ENCODE results near the gene DMBT1.

Gene DMBT1

DNA sequence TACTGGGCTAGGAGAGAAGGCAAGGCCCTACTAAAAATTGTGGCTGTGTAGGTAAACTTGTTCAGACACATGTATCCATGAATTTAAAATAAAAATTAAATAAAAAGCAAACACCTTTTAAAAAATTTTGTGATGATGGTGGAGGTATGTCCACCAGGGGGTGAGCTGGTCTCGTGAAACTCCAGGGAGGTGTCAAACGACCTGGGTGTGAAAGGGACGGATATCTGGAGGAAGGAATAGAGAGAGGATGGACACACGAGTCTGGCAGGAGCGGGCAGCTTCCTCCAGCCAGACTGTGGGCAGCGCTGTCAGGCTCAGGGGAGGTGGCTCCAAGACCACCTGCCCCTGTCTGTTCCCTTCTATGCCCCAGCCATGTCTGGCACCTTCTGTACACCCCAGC lies 34.8 kb upstream of the DMBT1 start:
- no peak overlapping the region for H3K27ac ChIP-seq (ENCODE audit: low read depth, low read length, severe bottlenecking)
- H3K9me3 ChIP-seq (ENCODE audit: control insufficient read depth, low read length), result no peaks in the 10 kb centered on the region
- H3K4me3 ChIP-seq (ENCODE audit: extremely low read depth, insufficient read depth, low read length, poor library complexity, severe bottlenecking), result no peak overlapping the region
- H3K36me3 ChIP-seq (ENCODE audit: control insufficient read depth, insufficient read depth, low read length), result no peaks in the 10 kb centered on the region
- 30 to 53% methylated on average over 2 to 6 of the region's 6 CpGs for WGBS, 2 experiments (ENCODE audit: insufficient coverage in 2 of 2)
- H3K4me1 ChIP-seq (ENCODE audit: control insufficient read depth, insufficient read depth, low read length, poor library complexity, severe bottlenecking), result peaks cover 2% of the 10 kb centered on the region

DNA sequence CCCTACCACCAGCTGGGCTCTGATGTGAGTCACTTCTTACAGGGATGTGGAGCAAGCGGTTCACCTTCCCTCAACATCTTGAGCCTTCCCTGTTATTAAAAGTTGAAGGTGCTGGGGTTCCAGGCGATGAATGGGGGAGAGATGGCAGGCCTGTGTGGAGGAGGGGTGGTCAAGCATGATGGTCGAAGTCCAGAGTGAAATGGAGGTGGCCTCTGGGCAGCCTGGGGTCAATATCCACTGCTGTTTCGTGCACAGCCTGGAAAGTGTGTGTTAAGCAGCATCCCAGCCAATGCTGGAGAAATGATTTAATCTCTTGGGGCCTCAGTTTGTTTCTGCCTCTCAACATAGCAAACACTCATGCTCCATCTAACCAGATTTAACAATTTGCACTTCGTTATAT lies 33.7 kb upstream of the DMBT1 start:
- Histone ChIP-seq H3K4me3 (ENCODE audit: extremely low read depth, insufficient read depth, low read length, poor library complexity, severe bottlenecking) (no peak overlapping the region), H3K27ac (ENCODE audit: low read depth, low read length, severe bottlenecking) (no peak overlapping the region), H3K36me3 (ENCODE audit: control insufficient read depth, insufficient read depth, low read length) (no peaks in the 10 kb centered on the region), H3K9me3 (ENCODE audit: control insufficient read depth, low read length) (no peaks in the 10 kb centered on the region), H3K4me1 (ENCODE audit: control insufficient read depth, insufficient read depth, low read length, poor library complexity, severe bottlenecking) (no peaks in the 10 kb centered on the region)
- WGBS, 2 experiments (ENCODE audit: insufficient coverage in 2 of 2), result 84 to 100% methylated on average over 1 to 4 of the region's 5 CpGs

DNA sequence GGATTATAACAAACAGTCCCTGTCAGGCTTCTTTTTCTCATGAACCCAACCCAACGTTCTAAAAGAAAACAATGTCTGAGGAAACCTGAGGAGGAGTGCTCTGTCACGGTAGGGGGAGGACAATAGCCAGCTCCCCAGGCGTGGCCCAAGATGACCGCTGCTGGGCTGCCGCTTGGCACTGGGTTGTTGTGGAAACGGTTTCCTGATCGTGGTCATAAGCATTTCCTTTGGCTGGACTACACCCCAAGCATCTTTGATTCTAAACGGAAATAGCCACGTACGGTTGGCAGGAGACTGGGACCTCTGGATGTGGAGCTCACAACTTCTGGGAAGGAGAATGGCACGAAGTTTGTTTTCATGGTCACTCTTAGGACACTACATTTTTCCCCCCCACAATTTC lies 30.4 kb upstream of the DMBT1 start:
- 88 to 93% methylated on average over 7 to 9 of the region's 11 CpGs for WGBS, 2 experiments (ENCODE audit: insufficient coverage in 2 of 2)
- Histone ChIP-seq H3K9me3 (ENCODE audit: control insufficient read depth, low read length) (no peaks in the 10 kb centered on the region), H3K27ac (ENCODE audit: low read depth, low read length, severe bottlenecking) (no peak overlapping the region), H3K4me3 (ENCODE audit: extremely low read depth, insufficient read depth, low read length, poor library complexity, severe bottlenecking) (no peak overlapping the region), H3K4me1 (ENCODE audit: control insufficient read depth, insufficient read depth, low read length, poor library complexity, severe bottlenecking) (no peaks in the 10 kb centered on the region), H3K36me3 (ENCODE audit: control insufficient read depth, insufficient read depth, low read length) (no peaks in the 10 kb centered on the region)

DNA sequence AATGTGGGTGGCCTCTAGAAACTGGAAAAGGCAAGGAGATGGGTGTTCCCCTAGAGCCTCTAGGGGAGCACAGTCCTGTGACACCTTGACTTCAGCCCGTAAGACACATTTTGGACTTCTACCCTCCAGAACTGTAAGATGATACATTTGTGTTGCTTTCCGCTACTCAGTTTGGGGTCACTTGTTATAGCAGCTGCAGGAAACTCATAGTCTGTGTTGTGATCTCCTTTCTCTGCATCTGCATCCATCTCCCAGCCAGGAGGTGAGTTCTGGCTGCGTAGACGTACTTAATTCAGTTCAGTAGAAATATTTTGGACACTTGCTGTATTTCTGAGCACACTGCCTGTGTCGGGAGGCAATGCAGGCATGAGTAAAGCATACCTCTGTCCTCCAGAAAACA lies 29.3 kb upstream of the DMBT1 start:
- H3K4me1 ChIP-seq (ENCODE audit: control insufficient read depth, insufficient read depth, low read length, poor library complexity, severe bottlenecking), result no peaks in the 10 kb centered on the region
- WGBS, 2 experiments (ENCODE audit: insufficient coverage in 2 of 2), result 90 to 93% methylated on average over 3 to 5 of the region's 5 CpGs
- H3K9me3 ChIP-seq (ENCODE audit: control insufficient read depth, low read length), result no peaks in the 10 kb centered on the region
- H3K36me3 ChIP-seq (ENCODE audit: control insufficient read depth, insufficient read depth, low read length), result no peaks in the 10 kb centered on the region
- H3K4me3 ChIP-seq (ENCODE audit: extremely low read depth, insufficient read depth, low read length, poor library complexity, severe bottlenecking), result no peak overlapping the region
- no peak overlapping the region for H3K27ac ChIP-seq (ENCODE audit: low read depth, low read length, severe bottlenecking)

DNA sequence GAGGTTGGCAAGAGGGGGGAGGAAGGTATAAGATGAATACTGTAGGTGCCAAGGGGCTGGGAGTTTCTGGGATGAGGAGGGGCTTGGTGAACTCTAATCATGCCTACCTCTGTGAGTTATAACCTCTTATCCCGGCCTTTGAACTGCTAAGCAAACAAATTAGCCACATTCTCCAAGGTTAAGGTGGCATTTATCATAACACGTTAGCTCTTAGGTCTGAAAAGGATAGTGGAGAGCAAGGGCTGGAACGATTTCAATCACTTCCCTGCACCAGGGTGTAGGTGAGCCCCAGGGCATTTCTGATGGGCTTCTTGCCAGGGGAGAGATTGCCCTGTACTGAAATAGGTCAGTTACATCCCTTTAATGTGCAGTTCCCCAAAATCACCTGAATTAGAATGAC lies 28.6 kb upstream of the DMBT1 start:
- H3K9me3 ChIP-seq (ENCODE audit: control insufficient read depth, low read length), result no peaks in the 10 kb centered on the region
- H3K27ac ChIP-seq (ENCODE audit: low read depth, low read length, severe bottlenecking), result no peak overlapping the region
- no peaks in the 10 kb centered on the region for H3K36me3 ChIP-seq (ENCODE audit: control insufficient read depth, insufficient read depth, low read length)
- WGBS, 2 experiments (ENCODE audit: insufficient coverage in 2 of 2), result 88 to 100% methylated on average over 1 of the region's 3 CpGs
- H3K4me1 ChIP-seq (ENCODE audit: control insufficient read depth, insufficient read depth, low read length, poor library complexity, severe bottlenecking), result no peaks in the 10 kb centered on the region
- H3K4me3 ChIP-seq (ENCODE audit: extremely low read depth, insufficient read depth, low read length, poor library complexity, severe bottlenecking), result no peak overlapping the region

DNA sequence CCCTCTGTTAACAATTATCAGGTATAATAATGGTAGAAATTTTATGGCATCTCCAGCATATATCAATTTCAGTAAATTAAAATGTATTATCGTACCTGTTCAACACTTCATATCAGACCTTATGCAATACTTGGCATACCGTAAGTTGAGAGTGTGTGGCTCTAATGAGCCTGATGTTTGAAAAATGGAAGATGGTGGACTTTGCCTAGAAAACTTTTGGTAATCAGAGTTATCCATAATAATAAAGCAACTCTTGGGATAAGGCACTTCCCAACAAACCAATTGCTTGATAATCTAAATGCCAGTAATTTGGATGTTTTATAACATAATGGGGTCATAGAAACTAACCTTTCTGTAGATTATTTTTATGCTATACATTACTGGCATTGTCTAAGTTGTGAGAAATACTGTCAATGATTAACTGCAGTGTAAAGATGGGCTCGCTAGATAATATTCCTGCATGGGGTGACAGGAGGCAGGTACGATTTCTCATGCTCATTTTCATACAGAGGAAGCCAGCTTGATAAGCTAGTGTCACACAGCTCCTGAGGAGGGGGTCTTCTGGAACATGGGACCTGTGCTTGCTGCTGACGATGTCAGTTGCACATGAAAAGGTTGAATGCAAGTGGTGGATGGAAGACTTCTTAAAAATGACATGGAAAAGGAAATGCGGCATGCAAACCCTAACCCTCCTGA lies 27.8 kb upstream of the DMBT1 start:
- Histone ChIP-seq H3K36me3 (ENCODE audit: control insufficient read depth, insufficient read depth, low read length) (no peaks in the 10 kb centered on the region), H3K9me3 (ENCODE audit: control insufficient read depth, low read length) (peaks cover 4% of the 10 kb centered on the region), H3K27ac (ENCODE audit: low read depth, low read length, severe bottlenecking) (no peak overlapping the region), H3K4me1 (ENCODE audit: control insufficient read depth, insufficient read depth, low read length, poor library complexity, severe bottlenecking) (no peaks in the 10 kb centered on the region), H3K4me3 (ENCODE audit: extremely low read depth, insufficient read depth, low read length, poor library complexity, severe bottlenecking) (no peak overlapping the region)
- WGBS, 2 experiments (ENCODE audit: insufficient coverage in 2 of 2), result 76 to 83% methylated on average over 3 to 4 of the region's 6 CpGs

DNA sequence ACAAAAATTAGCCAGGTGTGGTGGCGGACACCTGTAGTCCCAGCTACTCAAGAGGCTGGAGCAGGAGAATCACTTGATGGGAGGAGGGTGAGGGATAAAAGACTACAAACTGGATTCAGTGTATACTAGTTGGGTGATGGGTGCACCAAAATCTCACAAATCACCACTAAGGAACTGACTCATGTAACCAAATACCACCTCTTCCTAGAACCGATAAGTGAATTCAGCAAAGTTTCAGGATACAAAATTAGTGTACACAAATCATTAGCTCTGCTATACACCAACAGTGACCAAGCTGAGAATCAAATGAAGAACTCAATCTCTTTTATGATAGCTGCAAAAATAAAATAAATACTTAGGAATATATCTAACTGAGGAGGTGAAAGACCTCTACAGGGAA lies 23.0 kb upstream of the DMBT1 start:
- Histone ChIP-seq H3K27ac (ENCODE audit: low read depth, low read length, severe bottlenecking) (no peak overlapping the region), H3K4me3 (ENCODE audit: extremely low read depth, insufficient read depth, low read length, poor library complexity, severe bottlenecking) (no peak overlapping the region), H3K4me1 (ENCODE audit: control insufficient read depth, insufficient read depth, low read length, poor library complexity, severe bottlenecking) (no peaks in the 10 kb centered on the region), H3K36me3 (ENCODE audit: control insufficient read depth, insufficient read depth, low read length) (no peaks in the 10 kb centered on the region), H3K9me3 (ENCODE audit: control insufficient read depth, low read length) (peaks cover 4% of the 10 kb centered on the region)
- WGBS, 2 experiments (ENCODE audit: insufficient coverage in 2 of 2), result 86 to 100% methylated on average over 1 of the region's 2 CpGs

DNA sequence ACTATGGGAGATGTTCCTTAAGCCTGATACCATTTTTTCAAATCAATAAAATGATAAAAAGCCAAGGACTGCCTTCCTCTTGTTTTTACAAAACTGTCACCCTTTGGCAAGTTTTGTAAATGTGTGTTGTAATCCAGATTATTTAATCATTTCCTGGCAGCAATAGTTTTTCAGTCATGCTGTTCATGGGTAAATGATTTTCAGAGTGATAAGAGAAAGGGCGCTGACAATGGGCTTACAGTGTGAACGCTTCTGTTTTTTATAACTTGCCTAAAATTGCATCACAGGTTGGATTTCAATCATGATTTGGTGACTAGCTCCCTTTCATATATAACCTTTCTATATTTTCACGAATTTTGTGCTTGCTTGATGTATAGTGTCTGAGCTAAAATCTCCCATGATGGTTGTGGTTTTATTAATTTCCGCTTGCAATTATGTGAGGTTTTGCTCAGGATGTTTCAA lies 19.0 kb upstream of the DMBT1 start:
- no peak overlapping the region for H3K4me3 ChIP-seq (ENCODE audit: extremely low read depth, insufficient read depth, low read length, poor library complexity, severe bottlenecking)
- H3K36me3 ChIP-seq (ENCODE audit: control insufficient read depth, insufficient read depth, low read length), result no peaks in the 10 kb centered on the region
- H3K27ac ChIP-seq (ENCODE audit: low read depth, low read length, severe bottlenecking), result no peak overlapping the region
- WGBS, 2 experiments (ENCODE audit: insufficient coverage in 2 of 2), result 83% methylated on average over 1 of the region's 4 CpGs; no CpG with 5 or more reads in 1 of the 2 experiments
- H3K9me3 ChIP-seq (ENCODE audit: control insufficient read depth, low read length), result peaks cover 4% of the 10 kb centered on the region
- no peaks in the 10 kb centered on the region for H3K4me1 ChIP-seq (ENCODE audit: control insufficient read depth, insufficient read depth, low read length, poor library complexity, severe bottlenecking)

DNA sequence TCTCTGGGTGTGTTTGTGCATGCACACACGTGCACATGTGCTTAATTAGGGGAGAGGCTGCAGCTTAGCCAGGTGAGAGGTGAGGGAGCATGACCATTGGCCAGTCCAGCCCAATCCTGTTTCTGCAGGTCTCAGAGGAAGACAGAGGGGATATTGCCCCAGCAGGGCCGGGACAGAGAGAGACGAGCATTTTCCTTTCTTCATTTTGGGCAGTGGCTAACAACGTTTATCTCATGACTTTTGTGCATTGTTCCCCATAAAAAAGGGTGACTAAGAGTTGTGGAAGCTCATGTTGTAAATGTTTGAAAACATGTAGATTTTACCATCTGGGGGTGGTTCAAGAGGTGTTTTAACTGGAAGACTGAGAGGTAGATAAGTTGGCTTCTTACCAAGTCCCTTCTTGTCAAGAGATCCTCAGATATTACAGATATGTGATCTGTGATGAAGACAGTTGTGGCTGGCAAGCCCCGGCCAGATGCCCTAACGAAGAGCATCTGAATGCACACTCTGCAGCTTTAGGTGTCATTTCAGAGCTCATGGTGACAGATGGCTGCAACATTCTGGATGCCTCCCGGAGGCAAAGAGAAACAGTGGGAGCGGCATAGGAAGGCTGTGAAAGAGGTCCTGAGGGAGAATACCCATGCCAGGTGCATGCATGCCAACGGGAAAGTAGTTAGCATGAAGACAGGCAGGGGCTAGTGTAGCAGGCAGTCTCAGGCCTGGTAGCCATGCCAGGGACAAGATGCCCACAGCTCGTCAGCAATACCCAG lies 16.7 kb upstream of the DMBT1 start:
- no peaks in the 10 kb centered on the region for H3K9me3 ChIP-seq (ENCODE audit: control insufficient read depth, low read length)
- no peaks in the 10 kb centered on the region for H3K4me1 ChIP-seq (ENCODE audit: control insufficient read depth, insufficient read depth, low read length, poor library complexity, severe bottlenecking)
- H3K36me3 ChIP-seq (ENCODE audit: control insufficient read depth, insufficient read depth, low read length), result no peaks in the 10 kb centered on the region
- no peak overlapping the region for H3K27ac ChIP-seq (ENCODE audit: low read depth, low read length, severe bottlenecking)
- WGBS, 2 experiments (ENCODE audit: insufficient coverage in 2 of 2), result 93 to 94% methylated on average over 8 to 10 of the region's 10 CpGs
- no peak overlapping the region for H3K4me3 ChIP-seq (ENCODE audit: extremely low read depth, insufficient read depth, low read length, poor library complexity, severe bottlenecking)

DNA sequence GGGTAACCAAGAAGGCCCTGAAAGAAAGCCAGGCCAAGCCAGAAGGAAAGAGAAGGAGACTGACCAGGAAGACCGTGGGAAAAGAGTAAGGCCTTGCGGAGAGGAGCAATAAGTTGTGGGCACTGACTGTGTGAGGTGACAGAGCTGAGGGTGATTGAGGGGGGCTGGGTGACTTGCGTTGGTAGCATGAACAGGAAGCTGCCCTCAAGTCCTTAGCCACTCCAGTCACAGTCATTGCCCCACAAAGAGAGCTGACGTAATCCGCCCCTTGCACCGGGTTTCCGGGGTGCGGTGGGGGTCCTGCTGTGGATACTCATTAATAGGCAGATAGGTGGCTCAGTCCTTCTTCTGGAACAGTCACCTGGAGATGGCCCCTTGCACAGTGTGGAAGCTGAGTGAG lies 16.1 kb upstream of the DMBT1 start:
- H3K4me1 ChIP-seq (ENCODE audit: control insufficient read depth, insufficient read depth, low read length, poor library complexity, severe bottlenecking), result no peaks in the 10 kb centered on the region
- H3K9me3 ChIP-seq (ENCODE audit: control insufficient read depth, low read length), result no peaks in the 10 kb centered on the region
- no peaks in the 10 kb centered on the region for H3K36me3 ChIP-seq (ENCODE audit: control insufficient read depth, insufficient read depth, low read length)
- H3K27ac ChIP-seq (ENCODE audit: low read depth, low read length, severe bottlenecking), result no peak overlapping the region
- 89 to 96% methylated on average over 7 to 8 of the region's 8 CpGs for WGBS, 2 experiments (ENCODE audit: insufficient coverage in 2 of 2)
- H3K4me3 ChIP-seq (ENCODE audit: extremely low read depth, insufficient read depth, low read length, poor library complexity, severe bottlenecking), result no peak overlapping the region

DNA sequence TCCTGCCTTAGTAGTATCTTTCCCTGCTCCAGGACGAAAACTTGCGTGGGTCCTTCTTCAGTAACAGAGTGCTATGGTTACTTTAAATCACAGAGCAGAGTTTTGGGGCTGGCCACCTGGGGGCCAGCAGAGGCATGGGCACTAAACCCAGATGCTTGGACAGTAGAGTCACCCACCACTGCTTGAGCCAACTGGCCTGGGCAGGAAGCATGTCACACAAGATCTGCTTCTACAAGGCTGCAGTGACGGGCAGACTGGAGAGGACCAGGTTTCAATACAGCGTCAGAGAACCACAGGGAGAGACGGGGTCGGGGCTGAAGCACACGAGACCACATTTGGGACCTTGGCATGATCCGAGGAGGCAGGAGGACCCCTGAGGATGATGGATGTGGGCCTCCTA lies 14.3 kb upstream of the DMBT1 start:
- no peaks in the 10 kb centered on the region for H3K4me1 ChIP-seq (ENCODE audit: control insufficient read depth, insufficient read depth, low read length, poor library complexity, severe bottlenecking)
- H3K9me3 ChIP-seq (ENCODE audit: control insufficient read depth, low read length), result no peaks in the 10 kb centered on the region
- no peaks in the 10 kb centered on the region for H3K36me3 ChIP-seq (ENCODE audit: control insufficient read depth, insufficient read depth, low read length)
- WGBS, 2 experiments (ENCODE audit: insufficient coverage in 2 of 2), result 81 to 93% methylated on average over 5 to 8 of the region's 8 CpGs
- H3K27ac ChIP-seq (ENCODE audit: low read depth, low read length, severe bottlenecking), result no peak overlapping the region
- no peak overlapping the region for H3K4me3 ChIP-seq (ENCODE audit: extremely low read depth, insufficient read depth, low read length, poor library complexity, severe bottlenecking)
